Subcutaneous adipose tissue (tissue), 4 donors: ENCODE results near the gene GOLGA7B. TPM values are rescaled to one million over a fixed set of nuclear protein-coding genes. Genes with fewer than 3 reads are reported as not detected.

Experiments used
- total RNA-seq, 4 donors: library from RNA; depleted of rRNA; stranded (reverse); fragments of >200 nt; gene quantifications; one replicate each; pipeline ENCODE4 v1.1.0, GENCODE V29; 2016
- TF ChIP-seq, protein P1 (sequence below): fragments of 450-650 bp; IDR thresholded peaks from one replicate; pipeline ENCODE4 v1.5.1; 2016; ENCODE audit warnings: low read depth, mild to moderate bottlenecking, control low read depth, antibody characterized with exemption, moderate library complexity

GOLGA7B gene
- 1 to 10 TPM in 3 of 4 donors, not detected in 1; 2.6 to 3.2 (median 3.2) TPM for total RNA-seq

DNA sequence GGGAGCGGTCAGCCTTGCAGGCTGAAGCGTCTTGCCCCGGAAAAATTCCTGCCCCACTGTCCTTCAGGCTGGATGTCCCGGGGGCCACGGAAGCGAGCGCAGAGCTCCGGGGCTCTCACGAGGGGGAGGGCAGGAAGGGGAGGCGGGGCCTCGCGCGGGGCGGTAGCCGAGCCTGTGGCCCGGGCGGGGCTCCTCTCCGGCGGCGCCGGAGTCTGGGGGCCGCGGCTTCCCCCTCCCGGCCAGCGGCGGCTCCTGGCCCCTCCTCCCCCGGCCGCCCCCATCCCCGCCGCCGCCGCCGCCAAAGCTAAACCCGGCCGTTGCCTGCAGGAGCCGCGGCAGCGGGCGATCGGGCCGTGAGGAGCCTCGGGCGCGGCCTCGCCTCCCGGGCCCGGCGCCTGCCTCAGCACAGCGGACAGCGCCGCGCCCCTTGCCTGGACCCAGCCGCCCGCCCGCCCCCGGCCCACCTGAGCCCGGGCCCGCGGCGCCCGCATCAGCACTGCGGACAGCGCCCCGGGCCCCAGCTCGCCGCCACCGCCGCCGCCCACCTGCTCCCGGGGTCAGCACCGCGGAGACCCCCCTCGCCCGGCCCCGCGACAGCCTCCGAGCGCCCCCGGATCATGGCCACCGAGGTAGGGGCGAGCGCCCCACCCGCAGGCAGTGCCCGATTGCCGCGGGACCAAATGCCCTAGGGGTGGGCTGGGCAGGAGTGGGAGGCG lies at the start of gene GOLGA7B:
Gene GOLGA7B, plus strand, starts transcription at position 157 of the 716 bp plus-strand sequence. Its CDS starts 461 bp downstream, at position 618.
- TF ChIP-seq, protein P1, sequence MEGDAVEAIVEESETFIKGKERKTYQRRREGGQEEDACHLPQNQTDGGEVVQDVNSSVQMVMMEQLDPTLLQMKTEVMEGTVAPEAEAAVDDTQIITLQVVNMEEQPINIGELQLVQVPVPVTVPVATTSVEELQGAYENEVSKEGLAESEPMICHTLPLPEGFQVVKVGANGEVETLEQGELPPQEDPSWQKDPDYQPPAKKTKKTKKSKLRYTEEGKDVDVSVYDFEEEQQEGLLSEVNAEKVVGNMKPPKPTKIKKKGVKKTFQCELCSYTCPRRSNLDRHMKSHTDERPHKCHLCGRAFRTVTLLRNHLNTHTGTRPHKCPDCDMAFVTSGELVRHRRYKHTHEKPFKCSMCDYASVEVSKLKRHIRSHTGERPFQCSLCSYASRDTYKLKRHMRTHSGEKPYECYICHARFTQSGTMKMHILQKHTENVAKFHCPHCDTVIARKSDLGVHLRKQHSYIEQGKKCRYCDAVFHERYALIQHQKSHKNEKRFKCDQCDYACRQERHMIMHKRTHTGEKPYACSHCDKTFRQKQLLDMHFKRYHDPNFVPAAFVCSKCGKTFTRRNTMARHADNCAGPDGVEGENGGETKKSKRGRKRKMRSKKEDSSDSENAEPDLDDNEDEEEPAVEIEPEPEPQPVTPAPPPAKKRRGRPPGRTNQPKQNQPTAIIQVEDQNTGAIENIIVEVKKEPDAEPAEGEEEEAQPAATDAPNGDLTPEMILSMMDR: no peak

DNA sequence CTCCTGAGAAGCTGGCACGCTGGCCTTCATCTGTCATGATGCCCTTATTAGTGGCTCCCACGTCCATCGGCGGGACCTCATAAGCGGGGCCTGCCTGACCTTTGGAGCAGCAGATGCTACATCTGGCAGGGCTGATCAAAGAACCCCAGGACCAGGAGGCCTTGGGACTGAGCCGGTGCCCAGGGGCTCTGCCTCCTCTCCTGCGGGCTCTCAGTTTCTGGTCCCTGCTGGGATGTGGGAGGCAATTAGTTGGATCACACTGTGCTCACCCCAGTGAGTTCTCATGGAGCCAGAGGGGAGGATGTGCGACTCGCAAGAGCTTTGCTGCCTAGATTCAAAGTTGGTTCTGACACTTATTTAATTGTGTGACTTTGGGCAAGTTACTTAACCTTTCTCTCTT lies 49.2 kb upstream of the GOLGA7B start:
- TF ChIP-seq, protein P1: no peak

DNA sequence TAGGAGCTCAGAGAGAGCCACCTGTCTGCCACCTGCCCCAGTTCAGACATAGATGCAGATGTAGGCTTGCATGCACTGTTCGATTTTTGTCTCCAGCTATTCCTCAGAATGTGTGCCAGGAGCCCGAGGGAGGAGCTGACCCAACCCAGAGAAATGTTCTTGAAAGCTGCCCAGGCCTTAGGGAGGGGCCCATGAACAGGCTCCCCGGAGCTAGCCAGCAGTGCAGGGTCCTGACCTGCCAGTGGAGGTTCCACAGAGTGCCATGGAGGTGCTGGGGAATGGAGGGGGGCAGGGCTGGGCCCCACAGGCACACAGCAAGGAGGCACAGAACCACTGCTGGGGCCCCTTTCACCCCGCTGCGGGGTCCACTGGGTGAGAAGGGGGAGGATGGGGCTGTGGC lies 48.2 kb upstream of the GOLGA7B start:
- TF ChIP-seq, protein P1: no peak

DNA sequence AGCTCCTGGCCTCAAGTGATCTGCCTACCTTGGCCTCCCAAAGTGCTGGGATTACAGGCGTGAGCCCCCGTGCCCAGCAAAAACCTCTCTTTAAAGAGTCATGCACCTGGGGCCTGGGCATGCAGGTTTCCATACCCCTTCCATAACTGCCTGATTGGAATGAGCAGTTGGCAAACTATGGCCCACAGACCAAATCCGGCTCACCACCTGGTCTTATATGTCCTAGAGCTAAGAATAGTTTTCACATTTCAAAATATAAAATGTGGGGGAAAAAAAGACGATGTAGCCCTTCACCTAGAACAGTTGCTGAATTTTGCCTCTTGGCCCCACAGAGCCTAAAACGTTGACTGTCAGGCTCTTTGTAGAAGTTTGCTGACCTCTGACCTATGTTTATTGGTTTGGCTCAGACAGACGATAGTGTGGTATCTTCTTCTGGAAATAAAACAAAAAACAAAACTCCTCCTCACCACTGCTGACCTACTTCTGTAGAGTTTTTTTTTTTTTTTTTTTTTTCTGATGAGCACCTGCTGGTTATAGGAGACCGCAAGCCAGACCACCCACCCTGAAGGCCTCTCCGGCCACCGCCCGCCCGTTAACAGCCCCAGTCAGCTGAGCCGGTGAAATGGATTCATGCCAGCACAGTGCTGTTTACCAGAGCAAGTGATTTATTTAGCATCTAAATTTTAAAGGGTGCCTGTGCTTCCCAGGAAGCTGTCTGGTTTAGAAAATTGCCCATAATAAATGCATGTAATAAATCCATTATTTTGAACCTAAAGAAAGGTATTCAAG lies 44.4 kb upstream of the GOLGA7B start:
- TF ChIP-seq, protein P1: no peak

DNA sequence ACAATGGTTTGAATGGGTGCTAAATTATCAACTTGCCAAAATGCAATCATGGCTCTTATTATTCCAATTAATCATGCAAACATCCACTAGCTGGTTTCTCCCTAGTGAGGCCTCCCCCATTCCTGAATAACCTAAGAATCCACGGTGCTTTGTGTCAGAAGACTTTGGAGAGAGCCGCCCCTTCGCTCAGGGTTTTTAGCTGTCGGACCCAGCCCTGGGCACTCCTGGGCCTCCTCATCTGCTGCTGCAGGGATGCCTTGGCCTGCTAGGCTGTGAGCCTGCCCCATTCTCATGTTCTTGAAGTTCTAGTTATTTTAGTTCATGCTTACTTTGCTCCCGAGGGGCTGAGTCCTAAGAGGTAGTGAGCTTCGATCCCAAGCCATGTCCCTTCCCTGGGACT lies 43.7 kb upstream of the GOLGA7B start:
- TF ChIP-seq, protein P1: no peak

DNA sequence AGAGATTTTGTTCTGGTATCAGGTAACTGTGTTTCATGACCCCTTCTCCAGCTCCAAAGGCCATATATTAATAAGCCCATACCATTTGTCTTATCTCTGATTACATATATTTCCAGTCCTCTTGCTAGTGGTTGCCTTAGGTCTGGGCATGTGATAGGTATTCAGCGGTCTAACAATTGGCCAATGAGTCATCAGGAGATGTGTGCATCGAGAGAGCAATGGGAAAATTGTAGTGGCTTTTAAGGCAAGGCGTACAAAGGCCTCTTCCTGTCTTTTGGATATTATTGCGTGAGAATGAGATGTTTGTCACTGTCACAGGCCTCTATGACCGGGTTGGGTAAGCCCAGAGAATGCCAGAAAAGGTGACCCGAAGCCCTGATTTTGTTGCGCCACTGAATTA lies 39.2 kb upstream of the GOLGA7B start:
- TF ChIP-seq, protein P1: no peak

DNA sequence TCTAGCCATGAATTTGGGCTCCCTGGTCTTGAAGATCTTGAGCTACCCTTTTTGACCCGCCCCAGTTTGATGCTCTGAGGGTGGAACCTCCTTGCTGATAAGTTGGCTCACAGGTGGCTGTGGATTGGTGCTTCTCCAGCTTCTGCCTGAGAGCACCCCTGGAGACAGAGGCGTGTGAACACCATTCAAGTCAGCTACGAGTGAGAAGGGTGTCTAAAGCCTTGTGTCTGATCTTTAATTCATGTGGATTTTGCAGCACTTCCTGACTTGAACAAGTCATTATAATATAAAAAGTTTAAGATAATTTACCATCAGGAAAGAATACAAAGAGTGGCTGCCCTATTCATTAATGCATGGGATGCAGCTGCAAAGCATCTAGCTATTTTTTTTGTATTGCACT lies 37.7 kb upstream of the GOLGA7B start:
- TF ChIP-seq, protein P1: no peak
